Activated effector memory CD4-positive, alpha-beta T cell treated with anti-CD3 and anti-CD28 coated beads, Interleukin-2, amount 50 U/mL, for 16 hours (primary cell): Measurements from ENCODE around the gene SH3GL1.

Source experiments
- DNase-seq: peaks from one replicate; pipeline ENCODE4 v3.0.0-alpha.2; 2020

SH3GL1 gene

GRCh38 chr19:4396949-4397783 lies 3.2 kb downstream of the SH3GL1 start:
- no peak for DNase-seq

- DNase-seq, result no peak
Observed at GRCh38 chr19:4393947-4394590, 6.3 kb downstream of the SH3GL1 start.

GRCh38 chr19:4391701-4392483 lies 8.5 kb downstream of the SH3GL1 start:
- no peak for DNase-seq

GRCh38 chr19:4391306-4391693 lies 9.0 kb downstream of the SH3GL1 start:
- DNase-seq, result no peak

GRCh38 chr19:4390567-4391305 lies 9.6 kb downstream of the SH3GL1 start:
- DNase-seq, result no peak

- DNase-seq, result no peak
Observed at GRCh38 chr19:4390017-4390566, 10.3 kb downstream of the SH3GL1 start.

GRCh38 chr19:4389511-4390016 lies 10.8 kb downstream of the SH3GL1 start:
- DNase-seq, result no peak

- DNase-seq, result no peak
Observed at GRCh38 chr19:4389064-4389375, 11.3 kb downstream of the SH3GL1 start.

GRCh38 chr19:4388337-4389063 lies 11.8 kb downstream of the SH3GL1 start:
- no peak for DNase-seq

GRCh38 chr19:4386041-4386782 lies 14.1 kb downstream of the SH3GL1 start:
- no peak for DNase-seq

GRCh38 chr19:4385291-4386040 lies 14.9 kb downstream of the SH3GL1 start:
- DNase-seq, result no peak

- DNase-seq, result peak; percentile 85
Observed at GRCh38 chr19:4380254-4380727, 20.1 kb downstream of the SH3GL1 start.

- DNase-seq, result peak; percentile 75
Observed at GRCh38 chr19:4379383-4380253, 20.7 kb downstream of the SH3GL1 start.

- no peak for DNase-seq
Observed at GRCh38 chr19:4378886-4379285, 21.5 kb downstream of the SH3GL1 start.

GRCh38 chr19:4376991-4377781 lies 23.2 kb downstream of the SH3GL1 start:
- DNase-seq, result no peak

- no peak for DNase-seq
Observed at GRCh38 chr19:4376671-4376990, 23.7 kb downstream of the SH3GL1 start.

- no peak for DNase-seq
Observed at GRCh38 chr19:4376028-4376670, 24.2 kb downstream of the SH3GL1 start.
